GM10266 (cell line): Measurements from ENCODE around the gene LCNL1.
A peak's percentile ranks its signal among the peaks of the same experiment; 100 is the strongest.
"Not testable (repeated sequence)": the region's sequence is repeated elsewhere in the genome, so short reads cannot be mapped to it uniquely, and the experiment has no call there.

ENCODE experiments used
- DNase-seq: peaks from one replicate; pipeline ENCODE4 v3.0.0; 2012; ENCODE audit errors: extremely low spot score
- TF ChIP-seq, protein P1 (sequence below): IDR thresholded peaks from 2 replicates; pipeline ENCODE4 v1.5.1; 2012; ENCODE audit warnings: mild to moderate bottlenecking, low read depth; ENCODE audit not compliant: control insufficient read depth, insufficient read depth; ENCODE audit errors: missing control alignments

LCNL1 gene

DNA sequence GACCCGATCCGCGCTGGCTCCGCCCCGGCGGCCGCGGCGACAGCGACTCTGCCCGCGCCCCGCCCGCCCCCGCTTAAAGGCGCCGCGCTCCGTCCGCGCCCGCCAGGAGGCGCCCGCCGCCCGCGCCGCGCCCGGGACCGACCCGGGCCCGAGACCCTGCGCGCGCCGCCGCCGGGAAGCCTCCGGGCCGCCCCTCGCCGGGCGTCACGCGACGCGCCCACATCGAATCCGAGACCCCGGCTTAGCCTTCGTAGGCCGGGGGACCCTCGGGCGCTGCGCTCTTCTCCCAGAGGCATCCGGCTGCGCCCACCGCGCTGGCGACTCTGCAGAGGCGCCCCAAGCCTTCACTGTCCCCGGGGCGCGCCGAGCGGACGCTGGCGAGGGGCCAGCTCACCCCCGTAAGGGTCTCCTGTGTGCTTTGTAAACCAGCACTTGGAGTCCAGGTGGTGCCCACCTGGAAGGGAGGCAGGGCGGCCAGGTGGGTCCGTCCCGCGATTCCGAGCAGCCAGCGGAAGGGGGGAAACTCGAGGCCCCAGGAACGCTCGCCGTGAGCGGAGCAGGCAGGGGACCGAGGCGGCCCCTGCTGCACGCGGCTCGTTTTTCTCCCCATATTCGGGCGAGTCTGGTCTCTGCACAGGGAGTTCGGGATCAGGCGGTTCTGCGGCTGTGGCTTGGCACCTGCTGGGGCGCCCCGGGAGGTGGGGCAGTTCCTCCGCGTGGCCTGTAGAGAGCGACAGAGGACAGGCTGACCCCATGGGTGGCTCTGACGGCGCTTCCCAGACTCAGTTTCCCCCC lies 45.7 kb downstream of the LCNL1 start:
- peak; percentile 88 for DNase-seq
- TF ChIP-seq, protein P1, sequence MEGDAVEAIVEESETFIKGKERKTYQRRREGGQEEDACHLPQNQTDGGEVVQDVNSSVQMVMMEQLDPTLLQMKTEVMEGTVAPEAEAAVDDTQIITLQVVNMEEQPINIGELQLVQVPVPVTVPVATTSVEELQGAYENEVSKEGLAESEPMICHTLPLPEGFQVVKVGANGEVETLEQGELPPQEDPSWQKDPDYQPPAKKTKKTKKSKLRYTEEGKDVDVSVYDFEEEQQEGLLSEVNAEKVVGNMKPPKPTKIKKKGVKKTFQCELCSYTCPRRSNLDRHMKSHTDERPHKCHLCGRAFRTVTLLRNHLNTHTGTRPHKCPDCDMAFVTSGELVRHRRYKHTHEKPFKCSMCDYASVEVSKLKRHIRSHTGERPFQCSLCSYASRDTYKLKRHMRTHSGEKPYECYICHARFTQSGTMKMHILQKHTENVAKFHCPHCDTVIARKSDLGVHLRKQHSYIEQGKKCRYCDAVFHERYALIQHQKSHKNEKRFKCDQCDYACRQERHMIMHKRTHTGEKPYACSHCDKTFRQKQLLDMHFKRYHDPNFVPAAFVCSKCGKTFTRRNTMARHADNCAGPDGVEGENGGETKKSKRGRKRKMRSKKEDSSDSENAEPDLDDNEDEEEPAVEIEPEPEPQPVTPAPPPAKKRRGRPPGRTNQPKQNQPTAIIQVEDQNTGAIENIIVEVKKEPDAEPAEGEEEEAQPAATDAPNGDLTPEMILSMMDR: peak; percentile 67

DNA sequence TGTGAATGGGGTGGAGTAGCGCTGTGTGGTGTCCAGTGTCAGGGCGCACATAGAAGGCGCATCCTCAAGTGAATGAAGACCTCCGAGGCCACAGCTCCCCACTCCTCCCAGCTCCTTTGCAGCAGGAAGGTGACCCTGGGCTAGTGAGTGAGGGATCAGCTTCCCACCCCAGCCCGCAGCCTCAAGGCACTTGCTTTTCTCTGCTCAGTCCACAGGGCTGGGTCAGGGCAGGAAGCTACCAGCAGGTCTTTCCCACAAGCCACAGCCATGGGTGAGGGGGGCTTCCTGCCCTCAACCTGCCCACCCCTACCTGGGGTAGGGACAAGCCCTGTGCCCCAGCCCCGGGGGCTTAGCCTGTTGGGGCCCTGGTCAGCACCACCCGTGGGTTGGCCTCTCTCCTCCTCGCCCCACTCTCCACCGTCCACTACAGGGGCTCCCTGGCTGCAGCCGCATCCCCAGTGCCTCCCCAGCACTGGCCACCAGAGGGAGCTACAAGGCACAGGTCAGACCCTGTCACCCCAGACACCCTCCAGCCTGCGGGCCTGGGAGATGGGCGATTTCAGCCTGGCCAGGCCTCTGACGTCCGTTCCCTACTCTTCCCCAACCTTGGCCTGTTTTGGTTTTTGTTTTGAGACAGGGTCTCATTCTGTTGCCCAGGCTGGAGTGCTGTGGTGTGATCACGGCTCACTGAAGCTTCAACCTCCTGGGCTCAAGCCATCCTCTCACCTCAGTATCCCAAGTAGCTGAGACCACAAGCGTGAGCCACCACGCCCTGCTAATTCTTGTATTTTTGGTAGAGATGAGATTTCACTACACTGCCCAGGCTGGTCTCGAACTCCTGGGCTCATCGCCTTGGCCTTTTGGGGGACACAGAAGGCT lies 46.5 kb downstream of the LCNL1 start:
- DNase-seq: peak; percentile 87
- TF ChIP-seq, protein P1: peak; percentile 97

DNA sequence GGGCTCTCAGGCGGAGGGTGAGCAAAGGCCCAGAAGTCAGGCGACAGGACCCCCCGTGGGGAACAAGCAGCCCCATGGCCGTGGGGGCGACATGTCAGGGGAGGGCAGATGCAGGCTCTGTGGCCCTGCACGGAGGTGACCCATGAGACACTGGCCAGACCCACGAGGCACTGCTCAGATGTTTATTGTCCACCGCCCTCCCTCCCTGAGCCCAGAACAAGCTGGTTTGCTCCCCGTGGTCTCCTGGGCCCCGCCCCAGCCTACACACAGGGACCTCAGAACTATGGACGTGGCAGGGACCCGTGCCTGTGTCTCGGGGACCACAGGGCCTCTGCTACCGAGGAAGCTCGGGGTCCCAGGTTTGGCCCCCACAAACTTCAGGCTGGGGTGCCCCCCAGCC lies 47.2 kb downstream of the LCNL1 start:
- DNase-seq: no peak
- TF ChIP-seq, protein P1: no peak

DNA sequence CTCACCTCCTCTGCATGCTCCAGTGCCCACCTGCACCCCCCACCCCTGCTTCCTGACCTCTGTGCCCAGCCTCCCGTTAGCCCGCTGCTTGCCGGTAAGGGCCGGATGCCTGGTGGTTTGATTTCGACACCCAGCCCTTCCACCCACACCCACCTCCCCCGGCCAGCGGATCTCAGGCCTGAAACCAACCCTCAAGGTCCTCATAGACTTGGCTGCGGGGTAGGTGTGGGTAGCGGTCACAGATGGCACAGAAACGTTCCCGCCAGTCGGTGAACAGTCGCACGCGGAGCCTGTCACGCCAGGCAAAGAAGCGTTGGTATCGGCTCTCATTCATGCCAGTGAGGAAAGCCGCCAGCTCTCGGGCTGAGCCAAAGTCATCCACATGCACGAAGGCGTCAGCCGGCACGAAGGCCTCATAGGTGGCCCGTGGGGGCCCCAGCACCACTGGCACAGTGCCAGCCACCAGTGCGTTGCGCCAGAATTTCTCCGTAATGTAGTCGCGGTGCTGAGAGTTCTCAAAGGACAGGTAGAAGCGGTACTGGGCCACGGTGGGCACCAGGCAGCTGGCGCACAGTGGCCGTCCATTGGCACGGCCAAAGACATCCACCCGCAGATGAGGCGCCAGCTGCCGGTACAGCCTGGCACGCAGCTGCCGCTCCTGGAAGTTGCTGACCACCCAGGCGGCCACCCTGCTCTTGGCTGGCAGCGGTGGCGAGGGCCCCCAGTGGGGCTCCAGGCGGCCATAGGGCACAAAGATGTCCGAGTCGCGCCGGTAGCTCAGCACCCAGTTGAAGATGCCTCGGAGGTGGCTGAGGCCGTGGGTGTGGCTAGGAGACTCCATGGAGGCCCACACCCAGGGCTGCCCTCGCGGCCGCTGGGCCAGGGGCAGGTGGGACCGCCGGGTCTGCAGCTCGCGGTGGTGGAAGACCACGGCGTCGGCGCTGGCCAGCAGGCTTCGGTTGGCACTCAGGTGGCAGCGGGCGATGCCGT lies 48.0 kb downstream of the LCNL1 start:
- no peak for DNase-seq
- TF ChIP-seq, protein P1: no peak

DNA sequence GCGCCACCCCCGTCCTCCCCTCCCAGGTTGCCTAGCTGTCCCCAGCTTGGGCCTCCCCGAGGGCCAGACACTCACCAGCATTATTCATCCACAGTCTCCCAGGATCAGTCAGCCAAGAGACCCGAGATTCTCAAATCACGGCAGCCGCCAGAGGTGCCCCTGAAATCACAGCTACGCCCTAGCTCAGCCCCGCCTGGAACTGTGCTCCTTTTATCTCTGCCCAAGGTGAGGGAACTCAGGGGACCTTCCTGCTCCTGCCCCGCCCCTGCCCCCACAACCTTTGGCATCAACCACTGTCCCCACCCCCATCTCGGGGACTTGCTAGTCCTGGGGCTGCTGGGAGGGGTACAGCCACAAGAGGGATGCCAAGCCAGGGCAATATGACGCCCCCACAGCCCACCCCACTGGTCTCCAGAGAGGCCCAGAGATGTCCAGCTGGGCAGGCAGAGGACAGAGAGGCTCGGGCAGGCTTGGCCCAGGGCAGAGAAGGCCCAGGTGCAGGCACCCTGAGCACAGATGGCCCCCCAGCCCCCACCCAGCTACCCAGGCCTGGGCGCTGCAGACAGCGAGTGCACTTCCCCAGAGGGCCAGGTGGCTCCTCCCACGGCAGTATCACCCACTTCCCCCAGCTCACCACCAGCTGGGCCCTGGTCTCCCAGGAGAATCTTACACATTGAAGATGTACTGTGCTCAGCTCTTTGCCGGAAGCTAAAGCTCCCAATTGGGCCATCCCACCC lies 49.3 kb downstream of the LCNL1 start, which contains the start of gene FUT7:
FUT7 (minus strand) TSS at position 185 of the 737 bp plus-strand sequence; CDS start at position 88, 97 bp downstream.
- no peak for DNase-seq
- TF ChIP-seq, protein P1: no peak

DNA sequence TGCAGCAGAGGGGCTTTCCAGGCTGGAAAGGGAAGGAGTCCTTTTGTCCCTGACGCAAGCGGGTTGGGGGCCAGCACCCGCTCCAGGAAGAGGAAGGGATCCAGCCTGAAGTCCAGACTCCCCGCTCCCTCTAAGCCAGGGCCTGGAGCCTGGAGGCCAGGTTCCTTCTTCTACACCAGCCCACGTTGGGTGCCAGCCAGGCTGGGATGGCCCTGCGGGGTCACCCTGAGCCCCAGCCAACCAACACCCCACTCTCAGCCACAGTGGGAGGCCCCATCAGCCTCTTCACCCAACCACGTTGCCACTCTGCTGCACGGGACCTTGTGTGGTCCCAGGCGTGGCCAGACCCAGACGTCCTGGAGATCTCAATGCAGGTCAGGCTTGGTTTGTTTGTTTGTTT lies 50.1 kb downstream of the LCNL1 start:
- TF ChIP-seq, protein P1: no peak
- no peak for DNase-seq

DNA sequence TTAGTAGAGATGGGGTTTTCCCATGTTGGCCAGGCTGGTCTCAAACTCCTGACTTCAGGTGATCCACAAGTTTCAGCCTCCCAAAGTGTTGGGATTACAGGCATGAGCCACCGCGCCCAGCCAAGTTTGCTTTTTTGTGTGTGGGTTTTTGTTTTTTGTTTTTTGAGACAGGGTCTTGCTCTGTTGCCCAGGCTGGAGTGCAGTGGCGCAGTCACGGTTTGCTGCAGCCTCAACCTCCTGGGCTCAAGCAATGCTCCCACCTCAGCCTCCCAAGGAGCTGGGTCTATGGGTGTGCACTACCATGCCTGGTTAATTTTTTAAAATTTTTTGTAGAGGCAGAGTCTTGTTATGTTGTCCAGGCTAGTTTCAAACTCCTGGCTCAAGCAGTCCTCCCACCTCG lies 50.7 kb downstream of the LCNL1 start:
- not testable (repeated sequence) for DNase-seq
